PFSK-1 (cell line): ENCODE measurements around the gene GYPC.

Experiments
- FOXP2 ChIP-seq: optimal IDR thresholded peaks from 2 replicates; pipeline ENCODE3; 2011; ENCODE audit warnings: borderline replicate concordance, control low read depth, inconsistent platforms; ENCODE audit not compliant: insufficient read depth; ENCODE audit errors: extremely low read length, extremely low read depth
- POLR2AphosphoS5 ChIP-seq: IDR thresholded peaks from 2 replicates; pipeline ENCODE4 v1.6.1; 2012; ENCODE audit warnings: low read depth, mild to moderate bottlenecking, control low read depth, low read length, moderate library complexity
- SIN3A ChIP-seq: IDR thresholded peaks from 2 replicates; pipeline ENCODE4 v1.6.1; 2012; ENCODE audit warnings: mild to moderate bottlenecking, low read length, moderate library complexity, borderline replicate concordance; ENCODE audit not compliant: insufficient read depth
- TAF1 ChIP-seq: IDR thresholded peaks from 2 replicates; pipeline ENCODE4 v1.6.1; 2012; ENCODE audit warnings: low read length, control low read depth, borderline replicate concordance; ENCODE audit not compliant: insufficient read depth
- TF ChIP-seq, protein P1 (sequence below), 2 experiments: IDR thresholded peaks; 2 replicates each; pipeline versions ENCODE4 v1.6.1 to v1.8.0; 2011 to 2012; ENCODE audit warnings: low read depth in 2 of 2, low read length in 2 of 2, control low read depth in 1 of 2, inconsistent platforms in 1 of 2, mild to moderate bottlenecking in 1 of 2, moderate library complexity in 1 of 2; ENCODE audit not compliant: insufficient read depth in 1 of 2

Gene GYPC

GRCh38 chr2:126650994-126651393 lies 5.0 kb upstream of the GYPC start:
- TF ChIP-seq SIN3A (no peak), TAF1 (no peak)

GRCh38 chr2:126652323-126652891 lies 3.6 kb upstream of the GYPC start:
- TF ChIP-seq FOXP2 (no peak), TAF1 (no peak), SIN3A (no peak)
- TF ChIP-seq, protein P1, sequence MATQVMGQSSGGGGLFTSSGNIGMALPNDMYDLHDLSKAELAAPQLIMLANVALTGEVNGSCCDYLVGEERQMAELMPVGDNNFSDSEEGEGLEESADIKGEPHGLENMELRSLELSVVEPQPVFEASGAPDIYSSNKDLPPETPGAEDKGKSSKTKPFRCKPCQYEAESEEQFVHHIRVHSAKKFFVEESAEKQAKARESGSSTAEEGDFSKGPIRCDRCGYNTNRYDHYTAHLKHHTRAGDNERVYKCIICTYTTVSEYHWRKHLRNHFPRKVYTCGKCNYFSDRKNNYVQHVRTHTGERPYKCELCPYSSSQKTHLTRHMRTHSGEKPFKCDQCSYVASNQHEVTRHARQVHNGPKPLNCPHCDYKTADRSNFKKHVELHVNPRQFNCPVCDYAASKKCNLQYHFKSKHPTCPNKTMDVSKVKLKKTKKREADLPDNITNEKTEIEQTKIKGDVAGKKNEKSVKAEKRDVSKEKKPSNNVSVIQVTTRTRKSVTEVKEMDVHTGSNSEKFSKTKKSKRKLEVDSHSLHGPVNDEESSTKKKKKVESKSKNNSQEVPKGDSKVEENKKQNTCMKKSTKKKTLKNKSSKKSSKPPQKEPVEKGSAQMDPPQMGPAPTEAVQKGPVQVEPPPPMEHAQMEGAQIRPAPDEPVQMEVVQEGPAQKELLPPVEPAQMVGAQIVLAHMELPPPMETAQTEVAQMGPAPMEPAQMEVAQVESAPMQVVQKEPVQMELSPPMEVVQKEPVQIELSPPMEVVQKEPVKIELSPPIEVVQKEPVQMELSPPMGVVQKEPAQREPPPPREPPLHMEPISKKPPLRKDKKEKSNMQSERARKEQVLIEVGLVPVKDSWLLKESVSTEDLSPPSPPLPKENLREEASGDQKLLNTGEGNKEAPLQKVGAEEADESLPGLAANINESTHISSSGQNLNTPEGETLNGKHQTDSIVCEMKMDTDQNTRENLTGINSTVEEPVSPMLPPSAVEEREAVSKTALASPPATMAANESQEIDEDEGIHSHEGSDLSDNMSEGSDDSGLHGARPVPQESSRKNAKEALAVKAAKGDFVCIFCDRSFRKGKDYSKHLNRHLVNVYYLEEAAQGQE (IDR thresholded peaks at IDR 0.05; ENCODE audit: insufficient read depth in 1 of 2, low read depth in 2 of 2, low read length in 2 of 2): no peak

GRCh38 chr2:126653109-126653508 lies 2.8 kb upstream of the GYPC start:
- no peak for TF ChIP-seq POLR2AphosphoS5
- TF ChIP-seq, protein P1 (IDR thresholded peaks at IDR 0.05; ENCODE audit: insufficient read depth in 1 of 2, low read depth in 2 of 2, low read length in 2 of 2): no peak
- no peak for TF ChIP-seq SIN3A

DNA sequence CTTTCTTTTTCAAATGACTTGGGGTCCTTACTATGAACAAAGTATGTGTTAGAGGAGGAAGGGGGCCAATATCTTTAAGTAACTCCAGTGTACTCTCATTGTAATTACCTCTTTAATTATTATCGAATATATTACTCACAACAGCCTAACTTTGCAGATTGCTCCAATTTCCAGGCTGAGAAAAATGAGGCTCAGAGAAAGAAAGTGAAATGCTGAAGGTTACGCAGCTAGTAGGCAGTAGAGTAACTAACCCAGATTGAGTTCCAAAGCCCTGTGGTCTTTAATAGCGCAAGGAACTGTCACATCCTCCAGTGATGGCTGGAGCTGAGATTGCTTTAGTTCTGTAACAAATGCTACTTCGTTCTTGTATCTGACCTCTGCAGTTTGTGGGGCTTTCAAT lies 2.2 kb upstream of the GYPC start:
- TF ChIP-seq SIN3A: no peak
- TF ChIP-seq, protein P1 (IDR thresholded peaks at IDR 0.05; ENCODE audit: insufficient read depth in 1 of 2, low read depth in 2 of 2, low read length in 2 of 2): no peak
- TF ChIP-seq TAF1: no peak
- TF ChIP-seq FOXP2: no peak
- TF ChIP-seq POLR2AphosphoS5: no peak

DNA sequence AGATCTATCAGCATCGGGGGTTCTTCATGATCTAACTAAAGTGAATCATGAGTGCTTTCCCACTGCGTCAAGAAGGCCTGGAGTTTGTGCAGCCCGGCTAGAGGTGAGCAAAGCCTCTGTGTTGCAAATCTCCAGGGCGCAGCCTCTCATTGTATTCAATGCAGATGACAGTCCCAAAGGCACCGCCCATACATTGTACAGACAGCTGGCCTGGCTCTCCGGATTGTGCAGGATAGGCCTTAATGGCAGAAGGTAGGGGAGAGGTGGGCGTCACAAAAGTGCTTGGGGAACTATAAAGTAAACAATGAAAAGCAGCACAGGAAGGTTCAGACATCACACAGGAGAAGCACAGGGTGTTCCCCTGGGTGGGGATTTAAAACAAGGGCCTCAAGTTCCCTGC lies 907 bp upstream of the GYPC start:
- no peak for TF ChIP-seq SIN3A

GRCh38 chr2:126656431-126657147 lies 631 bp downstream of the GYPC start:
- TF ChIP-seq SIN3A: no peak
- no peak for TF ChIP-seq TAF1
- TF ChIP-seq, protein P1 (IDR thresholded peaks at IDR 0.05; ENCODE audit: insufficient read depth in 1 of 2, low read depth in 2 of 2, low read length in 2 of 2): no peak
- no peak for TF ChIP-seq POLR2AphosphoS5
- TF ChIP-seq FOXP2: no peak
